ENCODE results near the gene LMX1B. TPM values are rescaled to one million over a fixed set of nuclear protein-coding genes. Genes with fewer than 3 reads are reported as not detected.
A peak's percentile ranks its signal among the peaks of the same experiment; 100 is the strongest.

The LMX1B gene
- total RNA-seq, 1 experiment from 2014 or later, result 0.55 TPM

DNA sequence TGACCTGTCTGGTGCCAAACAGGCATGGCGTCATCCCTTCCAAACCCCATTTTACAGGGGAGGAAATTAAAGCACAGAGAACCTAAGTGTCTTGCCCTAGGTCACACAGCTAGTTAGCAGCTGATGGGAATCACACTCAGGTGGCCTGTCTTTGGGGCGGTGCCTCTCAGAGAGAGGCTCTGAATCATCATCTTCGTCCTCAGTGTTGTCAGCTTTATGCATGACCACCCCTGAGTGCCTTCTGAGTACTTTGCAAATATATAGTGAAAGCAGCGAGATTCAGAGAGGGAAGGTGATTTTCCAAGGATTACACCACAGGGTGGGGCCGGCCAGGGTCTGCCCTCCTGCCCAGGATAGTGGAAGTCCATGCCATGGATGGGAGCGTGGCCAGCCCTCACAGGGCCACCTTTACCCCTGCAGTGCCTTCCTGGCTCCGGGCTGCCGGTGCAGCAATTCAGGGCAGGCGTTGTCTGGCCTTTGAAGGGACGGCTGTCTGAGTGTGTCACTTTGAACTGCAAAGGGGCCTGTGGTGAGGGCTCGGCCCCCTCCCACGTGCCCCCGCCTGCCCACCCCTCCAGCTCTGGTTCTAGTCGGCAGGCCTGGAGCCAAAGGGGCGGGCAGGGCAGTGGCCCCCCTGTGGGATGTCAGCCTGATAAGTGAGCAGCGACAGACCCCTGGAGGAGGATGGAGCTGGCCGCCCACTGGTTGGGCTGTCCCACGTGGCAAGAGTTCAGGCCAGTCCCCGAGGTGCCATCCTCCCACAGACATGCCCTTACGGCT is 16.9 kb downstream of the LMX1B start:
- DNase-seq (ENCODE audit: low read depth), result peak; percentile 44

DNA sequence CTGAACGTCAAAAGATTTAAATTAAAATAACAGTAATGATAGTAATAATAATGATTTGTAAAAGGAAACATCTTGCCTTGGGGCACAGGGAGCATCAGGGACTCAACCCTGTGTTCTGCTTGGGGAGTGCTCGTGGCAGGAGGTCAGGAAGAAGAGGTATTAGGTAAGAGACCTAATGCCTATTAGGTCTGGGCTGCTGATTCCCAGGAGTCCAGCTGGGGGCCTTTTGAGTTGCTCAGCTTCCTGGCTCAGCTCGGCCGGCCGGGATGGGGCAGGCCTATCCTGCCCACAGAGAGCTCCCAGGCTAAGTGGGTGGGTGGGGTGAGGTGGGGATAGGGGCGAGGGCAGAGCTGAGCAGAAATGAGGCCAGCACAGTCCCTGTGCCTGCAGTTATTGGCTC is 17.5 kb downstream of the LMX1B start:
- DNase-seq (ENCODE audit: low read depth), result no peak

DNA sequence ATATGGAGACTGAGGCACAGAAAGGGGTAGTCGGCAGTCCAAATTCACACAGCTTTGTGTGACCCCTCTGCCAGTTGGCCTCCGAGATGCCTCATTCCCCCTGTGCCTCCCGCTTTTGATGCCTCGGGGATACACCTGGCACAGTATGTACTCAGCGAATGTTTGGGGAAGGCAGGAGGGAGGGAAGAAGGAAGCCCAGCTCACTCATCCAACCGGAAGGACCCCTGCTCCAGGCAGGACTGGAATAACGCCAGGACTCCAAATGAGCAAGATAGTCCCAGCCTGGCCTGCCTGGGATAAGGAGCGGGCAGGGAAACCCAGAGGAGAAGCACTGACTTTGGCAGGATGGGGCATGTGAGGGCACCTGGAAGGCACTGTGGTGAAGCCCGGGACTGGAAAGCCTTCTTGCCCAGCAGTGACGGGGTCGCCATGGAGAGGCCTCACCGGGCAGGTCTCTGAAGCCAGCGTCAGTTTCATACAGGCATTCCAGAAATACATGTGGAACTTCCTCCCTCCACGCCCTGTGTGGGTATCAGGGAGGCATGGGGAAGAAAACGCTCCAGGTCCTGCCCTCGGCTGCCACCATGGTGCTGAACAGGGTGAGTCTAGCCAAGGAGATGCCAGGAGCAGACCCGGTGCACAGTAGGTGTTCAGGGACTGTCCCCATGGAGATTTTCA is 20.3 kb downstream of the LMX1B start:
- DNase-seq (ENCODE audit: low read depth), result no peak

DNA sequence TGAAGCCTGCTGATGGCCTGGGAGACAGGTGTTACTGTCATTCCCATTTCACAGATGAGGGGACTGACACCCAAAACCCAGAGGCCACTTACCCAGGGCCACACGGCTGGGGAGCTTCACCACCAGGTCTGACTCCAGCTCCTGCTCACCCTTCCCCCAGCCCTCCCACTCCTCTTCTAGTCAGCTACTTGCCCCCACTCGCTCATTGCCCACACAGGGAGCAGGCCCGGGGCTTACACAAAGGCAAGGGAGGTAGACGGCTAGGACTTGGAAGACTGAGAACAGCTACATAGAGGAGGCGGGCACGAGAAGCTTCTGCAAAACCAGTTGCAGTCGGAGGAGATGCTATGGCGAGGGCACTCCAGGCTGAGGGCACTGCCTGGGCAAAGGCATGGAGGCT is 21.3 kb downstream of the LMX1B start:
- no peak for DNase-seq (ENCODE audit: low read depth)

DNA sequence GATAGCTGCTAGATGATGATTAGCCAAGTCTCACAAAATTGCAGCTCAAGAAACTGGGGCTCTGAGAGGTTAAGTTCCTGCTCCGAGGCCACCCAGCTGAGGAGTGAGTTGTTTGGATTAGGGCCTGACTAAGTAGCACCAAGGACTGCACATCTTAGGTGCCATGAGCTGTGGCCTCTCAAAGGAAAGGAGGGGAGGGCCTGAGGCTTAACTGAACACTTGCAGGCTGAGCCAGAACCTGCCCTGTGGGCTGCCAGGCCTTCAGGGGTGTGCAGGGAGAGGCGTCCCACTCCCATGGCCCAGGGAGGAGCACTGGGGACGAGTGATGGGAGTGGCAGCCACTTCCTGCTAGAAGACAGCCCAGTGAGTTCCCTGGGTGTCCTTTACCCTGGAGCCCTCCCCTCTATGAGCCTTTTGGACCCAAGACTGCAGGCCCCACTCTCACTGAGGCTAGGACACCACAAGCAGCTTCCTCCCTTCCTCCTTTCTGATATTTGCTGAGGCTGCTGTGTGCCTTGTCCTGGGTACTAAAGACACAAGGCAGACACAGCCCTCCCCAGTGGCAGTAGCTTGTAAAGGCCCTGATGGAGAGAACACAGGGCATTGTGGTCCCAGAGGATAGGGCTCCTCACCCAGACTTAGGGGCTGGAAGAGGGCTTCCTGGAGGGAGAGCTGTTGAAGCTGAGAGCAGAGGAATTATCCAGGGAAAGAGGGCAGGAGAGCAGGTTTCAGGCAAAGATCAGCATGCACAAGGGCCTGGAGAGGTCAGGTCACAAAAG is 22.1 kb downstream of the LMX1B start:
- no peak for DNase-seq (ENCODE audit: low read depth)

DNA sequence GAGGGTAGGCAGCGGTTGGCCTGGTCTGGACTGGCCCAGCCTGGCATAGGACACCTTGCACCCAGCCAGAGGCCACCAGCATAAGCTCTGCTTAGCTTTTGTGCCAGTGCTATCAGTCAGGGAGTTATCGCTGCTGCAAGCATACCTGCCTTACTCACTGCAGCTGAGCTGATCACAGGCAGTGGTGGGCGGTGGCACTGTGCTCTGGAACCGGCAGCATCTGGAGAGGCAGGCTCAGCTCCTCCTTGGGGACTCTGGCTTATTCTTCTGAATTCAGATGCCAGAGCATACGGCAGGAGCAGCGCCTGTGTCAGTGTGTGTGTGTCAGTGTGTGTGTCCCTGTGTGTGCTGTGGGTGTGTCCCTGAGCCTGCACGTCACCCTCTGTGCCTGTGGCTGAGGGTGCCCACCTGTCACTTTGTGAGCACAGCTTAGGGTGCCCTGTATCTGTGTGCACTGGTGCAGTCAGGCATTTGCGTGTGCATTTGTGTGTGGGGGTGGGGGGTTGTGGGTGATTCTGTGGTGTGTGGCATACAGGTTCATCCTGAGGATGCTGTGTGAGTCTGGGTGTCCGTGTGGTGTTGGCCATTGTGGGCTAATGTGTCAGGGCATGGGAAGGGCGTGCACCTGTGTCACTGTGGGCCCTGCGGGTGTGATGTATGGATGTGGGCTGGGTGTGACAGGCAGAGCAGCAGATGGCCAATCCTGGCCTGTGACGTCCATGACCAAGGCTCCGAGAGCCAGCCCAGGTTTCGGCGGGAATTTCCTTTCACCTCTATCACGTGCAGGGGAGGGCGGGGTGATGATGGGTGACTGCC is 23.5 kb downstream of the LMX1B start:
- no peak for DNase-seq (ENCODE audit: low read depth)

DNA sequence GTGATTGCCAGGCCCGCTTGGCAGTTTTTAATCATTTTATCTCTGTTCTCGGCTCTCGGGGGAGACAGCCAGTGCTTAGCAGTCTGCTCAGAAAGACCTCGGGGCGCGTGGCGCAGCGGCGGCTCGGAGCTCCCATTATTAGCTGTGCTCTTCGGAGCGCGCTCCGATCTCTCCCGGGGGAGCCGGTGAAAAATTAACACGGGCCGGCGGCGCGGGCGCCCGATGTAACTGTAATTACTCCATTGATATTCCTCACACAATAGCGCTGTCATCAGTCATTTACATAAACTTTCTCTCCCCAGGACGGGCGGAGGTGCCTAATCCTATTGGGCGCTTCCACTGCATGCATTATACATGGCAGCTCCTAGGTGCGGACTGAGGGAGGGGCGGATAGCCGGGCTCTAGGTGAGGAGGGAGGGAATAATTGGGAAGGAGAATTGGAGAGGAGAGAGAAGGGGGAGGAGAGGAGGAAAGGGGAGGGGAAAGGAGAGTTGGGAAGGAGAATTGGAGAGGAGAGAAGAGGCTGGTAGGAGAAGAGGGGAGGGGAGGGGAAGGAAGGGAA is 24.9 kb downstream of the LMX1B start:
- no peak for DNase-seq (ENCODE audit: low read depth)

DNA sequence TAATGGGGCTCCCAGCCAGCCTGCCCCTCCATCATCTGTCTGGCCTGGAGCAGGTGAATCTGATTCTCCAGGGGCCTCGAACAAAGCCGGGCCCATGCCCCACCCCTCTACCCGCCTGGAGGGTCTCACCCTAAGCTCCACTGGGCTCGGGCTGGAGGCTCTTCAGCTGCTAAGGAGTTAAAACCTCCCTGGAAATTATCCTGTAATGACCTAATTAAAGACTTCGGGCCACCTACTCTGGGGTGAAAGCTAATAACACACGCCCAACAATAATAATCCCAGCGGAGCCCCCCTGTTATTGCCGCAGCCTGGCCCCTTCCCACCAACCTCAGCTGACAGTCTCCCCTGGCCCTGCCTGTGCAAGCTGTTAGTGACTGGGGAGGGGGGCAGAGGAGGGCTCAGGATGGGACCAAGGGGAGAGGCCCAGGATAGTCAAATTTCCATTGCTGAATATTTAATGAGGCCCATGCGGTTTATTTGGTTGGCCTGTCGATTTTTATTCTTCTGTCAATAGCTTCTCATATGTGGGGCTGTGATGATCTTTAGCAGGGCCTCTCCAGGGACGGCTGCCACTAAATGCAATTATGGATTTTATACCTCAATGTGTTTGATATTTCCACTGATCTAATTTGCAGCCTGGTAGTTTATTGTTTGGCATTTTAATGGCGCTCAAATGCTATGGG is 25.7 kb downstream of the LMX1B start:
- DNase-seq (ENCODE audit: low read depth), result no peak

DNA sequence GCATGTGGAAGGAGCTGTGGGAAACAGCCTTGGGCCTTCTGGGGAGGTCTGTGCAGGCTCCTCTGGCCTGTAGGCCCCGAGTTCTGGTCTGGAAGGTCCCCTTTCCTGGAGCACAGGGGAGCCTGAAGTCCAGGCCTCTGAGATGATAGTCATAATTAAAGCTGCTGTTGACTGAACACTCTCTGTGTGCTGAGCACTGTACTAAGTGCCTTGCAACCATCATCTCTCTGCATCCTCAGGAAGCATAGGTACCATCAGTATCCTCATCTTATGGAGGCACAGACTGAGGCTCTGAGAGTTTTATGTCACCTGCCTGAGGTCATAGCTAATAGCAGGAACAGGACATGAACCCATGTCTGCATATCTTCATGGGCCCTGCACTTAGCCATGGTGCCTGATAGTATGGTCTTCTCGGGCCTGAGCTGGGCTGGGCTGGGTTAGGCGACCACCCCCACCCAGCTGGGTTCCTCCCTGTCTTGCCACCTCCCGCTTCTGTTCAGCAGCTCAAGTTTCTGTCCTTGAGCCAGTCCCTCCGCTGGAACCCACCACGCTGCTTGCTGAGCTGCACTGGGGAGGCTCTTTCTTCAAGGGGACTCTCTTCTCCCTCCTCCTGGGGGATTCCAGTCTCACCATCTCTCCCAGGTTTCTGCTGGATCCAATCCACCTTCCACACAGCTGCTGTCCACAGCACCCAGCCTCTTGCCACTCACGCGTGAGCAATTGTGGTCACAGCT is 27.6 kb downstream of the LMX1B start:
- DNase-seq (ENCODE audit: low read depth), result no peak

DNA sequence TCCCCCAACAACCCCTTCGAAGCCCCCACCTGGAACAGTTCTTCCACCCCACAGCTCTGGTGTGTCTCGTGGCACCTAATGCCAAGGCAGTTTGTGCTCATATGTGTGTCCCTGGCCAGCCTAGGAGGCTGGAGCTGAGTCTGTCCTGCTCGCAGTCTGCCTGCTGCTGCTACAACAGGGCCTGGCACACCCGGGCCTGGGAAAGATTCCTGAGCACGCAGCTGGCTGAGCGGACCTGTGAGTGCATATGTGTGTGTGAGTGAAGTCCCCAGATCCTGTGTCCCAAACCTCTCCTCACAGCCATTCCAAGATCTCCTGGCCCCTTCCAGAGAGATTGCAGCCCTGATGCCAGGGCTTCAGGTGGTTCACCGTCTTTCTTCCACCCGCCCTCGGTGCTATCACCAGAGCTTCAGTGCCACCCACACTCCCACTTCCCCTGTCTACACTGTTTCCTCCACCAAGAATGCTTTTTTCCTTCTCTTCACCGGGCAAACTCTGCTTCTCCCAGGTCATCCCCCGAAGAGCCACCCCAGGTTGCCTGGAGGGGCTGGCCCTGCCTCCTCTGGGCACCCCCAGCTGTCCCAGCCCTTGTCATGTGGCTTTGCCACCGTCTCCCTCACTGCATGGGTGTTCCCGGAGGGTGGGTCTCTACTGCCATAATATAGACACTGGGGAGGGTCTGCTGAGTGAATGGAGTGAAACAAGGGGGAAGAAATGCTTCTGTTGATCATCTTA is 28.4 kb downstream of the LMX1B start:
- DNase-seq (ENCODE audit: low read depth), result no peak

DNA sequence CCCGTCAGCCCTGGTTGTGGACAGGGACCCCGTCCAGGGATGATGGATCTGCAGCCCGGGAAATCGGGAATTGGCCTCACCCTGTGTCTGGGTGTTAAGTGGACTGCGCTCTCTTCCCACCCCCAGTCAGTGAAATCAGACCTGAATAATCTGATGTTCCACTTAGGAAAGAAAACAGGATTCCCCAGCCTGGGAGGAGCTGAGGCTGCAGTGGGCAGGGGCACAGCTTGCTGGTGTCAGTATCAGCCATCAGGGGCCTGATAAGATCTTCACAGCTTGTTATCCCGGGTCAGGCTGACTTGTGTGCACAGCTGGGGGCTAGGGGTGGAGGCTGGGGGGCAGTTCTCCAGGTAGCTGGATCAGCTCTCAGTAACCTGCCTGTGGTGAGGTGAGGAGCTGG is 29.1 kb downstream of the LMX1B start:
- no peak for DNase-seq (ENCODE audit: low read depth)

DNA sequence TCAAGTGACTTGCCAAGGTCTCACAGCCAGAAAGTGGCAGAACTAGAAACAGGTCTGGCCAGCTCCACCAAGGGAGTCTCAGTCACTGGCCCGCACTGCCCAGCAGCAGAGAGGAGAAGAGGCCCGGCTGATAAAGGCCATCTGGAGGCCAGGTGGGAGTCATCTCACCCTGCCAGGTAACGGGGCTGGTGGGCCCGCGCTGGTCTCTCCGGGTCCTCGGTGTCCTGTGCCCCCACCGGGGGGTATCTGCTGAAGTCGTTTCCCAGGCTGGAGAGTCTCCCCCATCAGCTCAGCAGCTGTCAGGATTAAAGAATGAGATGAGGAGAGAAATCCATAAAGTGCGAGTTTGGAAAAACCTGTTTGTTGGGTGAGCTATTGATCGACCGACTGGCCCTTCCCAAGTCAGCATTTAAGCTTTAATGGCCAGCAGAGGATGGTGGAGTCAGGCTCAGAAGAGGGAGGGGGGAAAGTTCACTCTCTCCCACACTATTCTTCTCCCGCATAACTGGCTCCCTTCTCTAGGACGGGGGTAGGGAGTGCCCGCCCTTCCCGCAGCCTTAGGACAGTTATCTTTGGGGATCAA is 30.3 kb downstream of the LMX1B start:
- no peak for DNase-seq (ENCODE audit: low read depth)

DNA sequence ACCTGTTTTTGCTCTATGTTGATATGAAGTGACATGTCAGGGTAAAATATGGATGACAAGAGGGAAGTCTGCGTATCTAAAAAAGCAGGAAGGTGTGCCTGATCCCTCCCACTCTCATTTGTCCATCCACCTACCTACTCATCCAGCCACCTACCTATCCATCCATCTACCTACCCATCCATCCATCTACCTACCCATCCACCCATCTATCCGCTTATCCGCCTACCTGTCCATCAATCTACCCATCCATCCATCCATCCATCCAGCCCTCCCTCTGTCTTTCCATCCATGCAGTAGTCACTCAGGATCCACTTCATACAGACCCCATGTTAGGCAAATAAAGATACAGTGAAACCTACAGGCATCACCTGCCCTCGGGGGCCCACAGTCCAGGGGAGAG is 32.4 kb downstream of the LMX1B start:
- no peak for DNase-seq (ENCODE audit: low read depth)

DNA sequence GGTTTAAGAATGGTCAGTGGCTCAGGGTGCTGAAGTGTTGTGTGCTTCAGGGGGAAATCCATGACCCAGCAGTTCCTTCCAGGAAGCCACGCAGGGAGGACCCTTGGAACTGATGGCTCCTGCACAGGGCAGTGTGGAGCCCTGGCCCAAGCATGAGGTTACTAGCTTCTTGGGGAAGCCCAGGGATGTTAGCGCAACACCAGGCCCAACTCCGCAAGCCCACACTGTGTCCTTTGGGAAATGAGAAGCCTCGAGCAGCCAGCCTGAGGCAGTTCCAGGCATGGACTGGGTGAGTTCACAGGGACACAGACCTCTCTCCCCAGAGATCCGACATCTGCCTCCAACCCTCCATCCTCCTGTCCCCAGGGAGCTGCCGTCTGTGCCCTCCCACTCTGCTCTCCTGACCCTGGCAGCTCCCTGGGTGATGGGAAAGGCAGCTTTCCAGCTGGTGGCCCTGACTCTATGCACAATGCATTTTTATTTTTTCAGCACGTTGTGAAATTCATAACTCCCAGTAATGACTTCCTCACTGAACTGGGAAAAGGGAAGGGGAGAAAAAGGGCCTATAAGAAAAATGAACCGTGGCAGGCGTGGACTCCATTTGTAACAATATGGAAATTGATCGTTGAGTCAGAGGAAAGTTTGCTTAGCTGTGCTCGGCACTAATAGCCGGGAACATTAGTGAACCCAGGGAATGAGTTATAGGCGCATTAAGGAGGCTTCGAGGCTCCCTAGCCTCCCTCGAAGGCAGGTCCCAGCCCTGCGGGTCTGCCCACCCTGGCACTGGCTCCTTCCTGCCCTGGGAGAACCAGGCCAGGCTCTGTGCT is 34.1 kb downstream of the LMX1B start:
- DNase-seq (ENCODE audit: low read depth), result no peak

DNA sequence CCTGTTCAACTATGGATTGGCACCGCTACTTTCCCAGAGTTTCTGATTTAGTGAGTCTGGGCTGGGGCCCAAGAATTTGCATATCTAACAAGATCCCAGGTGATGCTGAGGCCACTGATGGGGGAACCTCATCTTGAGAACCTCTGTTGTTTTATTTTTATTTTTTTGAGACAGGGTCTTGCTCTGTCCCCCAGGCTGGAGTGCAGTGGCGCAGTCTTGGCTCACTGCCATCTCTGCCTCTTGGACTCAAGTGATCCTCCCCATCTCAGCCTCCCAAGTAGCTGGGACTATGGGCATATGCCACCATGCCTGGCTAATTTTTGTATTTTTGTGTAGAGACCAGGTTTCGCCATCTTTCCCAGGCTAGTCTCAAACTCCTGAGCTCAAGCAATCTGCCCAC is 35.7 kb downstream of the LMX1B start:
- DNase-seq (ENCODE audit: low read depth), result no peak

DNA sequence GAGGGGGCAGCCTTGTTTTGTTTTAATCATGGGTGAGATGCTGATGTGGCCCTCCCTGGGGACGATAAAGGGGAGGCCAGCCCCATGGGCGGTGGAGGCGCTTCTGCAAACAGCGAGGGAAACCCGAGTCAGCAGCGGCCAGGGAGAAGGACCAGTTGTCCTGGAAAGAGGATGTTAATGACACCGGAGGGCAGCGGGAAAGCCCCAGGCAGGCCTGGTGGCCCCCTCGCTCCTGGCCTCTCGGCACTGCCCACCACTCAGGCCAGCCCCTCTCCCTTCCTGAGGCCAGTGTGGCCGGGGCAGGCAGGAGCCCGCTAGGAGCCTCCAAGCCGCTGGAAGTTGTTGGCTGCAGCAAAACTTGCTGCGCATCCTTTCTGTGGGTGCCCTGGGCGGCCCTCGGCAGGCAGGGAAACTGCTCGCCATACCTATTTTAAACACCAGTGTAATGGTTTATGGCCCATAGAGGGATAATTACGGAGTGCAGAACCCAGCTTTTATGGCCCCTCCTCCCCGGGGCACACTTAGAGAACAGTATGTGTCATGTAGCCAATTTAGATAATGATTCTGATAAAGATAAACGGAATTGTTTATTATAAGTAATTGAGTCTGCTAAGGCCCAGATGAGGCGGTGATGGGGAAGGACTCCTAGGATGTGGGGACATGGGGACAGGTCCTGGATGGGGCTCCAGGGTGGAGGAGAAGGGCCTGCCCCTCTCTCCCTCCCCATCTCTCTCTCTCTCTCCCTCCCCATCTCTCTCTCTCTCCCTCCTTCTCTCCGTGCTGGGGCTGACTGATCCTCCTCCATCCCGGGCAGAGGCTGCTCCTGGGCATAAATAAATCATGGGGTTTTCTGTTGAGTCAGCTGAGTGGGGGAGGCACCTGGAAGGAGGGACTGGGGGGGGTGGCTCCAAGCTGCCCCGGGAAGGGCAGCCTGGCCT is 36.9 kb downstream of the LMX1B start:
- no peak for DNase-seq (ENCODE audit: low read depth)

DNA sequence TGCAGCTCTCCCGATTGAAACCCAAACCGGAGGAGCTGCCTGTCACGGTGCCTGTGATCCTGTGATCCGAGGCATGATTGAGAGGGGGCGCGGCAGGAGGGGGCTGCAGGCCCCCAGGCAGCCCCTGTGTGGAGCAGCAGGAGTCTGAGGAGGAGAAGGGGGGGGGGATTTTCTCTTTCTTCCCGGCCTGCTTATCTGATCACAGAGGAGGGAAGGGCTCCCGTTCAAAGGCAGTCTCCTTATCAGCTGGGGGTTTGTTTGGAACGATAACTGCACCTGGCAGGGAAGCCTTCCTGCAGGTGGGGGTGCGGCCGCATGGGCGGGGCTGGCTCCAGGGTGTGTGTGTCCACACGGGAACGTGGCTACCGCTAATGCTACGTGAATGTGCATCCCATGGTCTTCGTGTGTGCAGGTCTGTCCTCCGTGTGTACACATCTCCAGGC is 38.4 kb downstream of the LMX1B start:
- DNase-seq (ENCODE audit: low read depth), result no peak

Measured in HT1080 (cell line).